HL-60 (cell line): ENCODE data around the gene TMEM88.

Experiments
- CTCF ChIP-seq: IDR thresholded peaks from one replicate; pipeline ENCODE4 v1.5.1; 2011; ENCODE audit warnings: low read length, control low read depth, inconsistent platforms; ENCODE audit not compliant: insufficient read depth
- POLR2AphosphoS5 ChIP-seq: IDR thresholded peaks from 2 replicates; pipeline ENCODE4 v1.6.1; 2012; ENCODE audit warnings: low read depth

GRCh38 chr17:7859028-7859427, 4.2 kb downstream of the TMEM88 start:
- TF ChIP-seq CTCF: no peak
- TF ChIP-seq POLR2AphosphoS5: no peak
